Mammary epithelial cell (primary cell): Measurements from ENCODE around the gene NOXRED1.

Experiments
- CTCF ChIP-seq, 2 donors: IDR thresholded peaks in 1 of 2; conservative IDR thresholded peaks in 1 of 2; 2 replicates each; pipeline ENCODE4 v1.5.1; 2011 to 2012; ENCODE audit warnings: inconsistent platforms in 2 of 2, low read length in 2 of 2, mild to moderate bottlenecking in 2 of 2, control low read depth in 1 of 2, low read depth in 1 of 2; ENCODE audit not compliant: insufficient read depth in 1 of 2; ENCODE audit errors: extremely low read depth in 1 of 2
- EZH2 ChIP-seq: IDR thresholded peaks from 2 replicates; pipeline ENCODE4 v1.6.1; 2012; ENCODE audit warnings: low read length, inconsistent platforms, borderline replicate concordance

GRCh38 chr14:77375164-77375950 lies 48.0 kb downstream of the NOXRED1 start:
- TF ChIP-seq CTCF (conservative IDR thresholded peaks at IDR 0.05 in 1 of 2, IDR thresholded peaks at IDR 0.05 in 1 of 2; ENCODE audit: extremely low read depth in 1 of 2, insufficient read depth in 1 of 2, low read depth in 1 of 2, low read length in 2 of 2) (no peak), EZH2 (no peak)
